HCT116 (cell line): ENCODE results near the gene SAT1. TPM values are rescaled to one million over a fixed set of nuclear protein-coding genes. Genes with fewer than 3 reads are reported as not detected.

ENCODE experiments used
- ATAC-seq: fragments of 200-7000 bp; cut with Tn5 transposase; 2 replicates; pipeline ENCODE4 v1.9.1; 2020; ENCODE audit warnings: mild to moderate bottlenecking, moderate library complexity
- BruUV-seq: library from RNA; stranded (reverse); fragments of 400-500 nt; replicated peaks from 2 replicates; lab custom pipeline; 2021; lab: Mats Ljungman, UMichigan
- CTCF ChIA-PET: fragments of 300-600 bp; sonication (Branson Sonifier 250); formaldehyde crosslinking; loops from one replicate; lab custom pipeline; 2021; ENCODE audit warnings: antibody characterized with exemption; lab: Charles Lee
- POLR2A ChIA-PET: fragments of 300-600, 350-600 bp; sonication (Branson Sonifier 250); formaldehyde crosslinking; loops from one replicate; lab custom pipeline; 2021; ENCODE audit warnings: antibody characterized with exemption; lab: Charles Lee
- RAD21 ChIA-PET, 2 experiments: fragments of 300-600 bp; sonication (Branson Sonifier 250); formaldehyde crosslinking; loops; one replicate each; lab custom pipeline; 2023; ENCODE audit warnings: low total read pairs in 2 of 2; ENCODE audit not compliant: uncharacterized antibody in 2 of 2, unreplicated experiment in 2 of 2, low non-redundant PET in 1 of 2; lab: Charles Lee
- DNase-seq: peaks from one replicate; pipeline ENCODE4 v3.0.0-alpha.2; 2010; ENCODE audit warnings: low read depth, low spot score
- H2AFZ ChIP-seq: fragments of 200-600 bp; shearing (Covaris generic), sonication (generic); 2 replicates; pipeline ENCODE4 v1.6.1; 2017; ENCODE audit warnings: low read depth, mixed run types, mixed read lengths, antibody characterized with exemption, low read length; ENCODE audit not compliant: poor library complexity, severe bottlenecking
- H3K27ac ChIP-seq: 2 replicates; pipeline ENCODE4 v1.5.1; 2012; ENCODE audit warnings: low read depth, low read length
- H3K27me3 ChIP-seq: fragments of 200-600 bp; sonication (generic); 2 replicates; pipeline ENCODE4 v1.6.1; 2016; ENCODE audit warnings: mixed run types, low read length, mixed read lengths; ENCODE audit not compliant: insufficient read depth
- H3K36me3 ChIP-seq, 2 experiments: fragments of 200-500 bp in 1 of 2; fragments of 200-600 bp in 1 of 2; sonication (Bioruptor generic) in 1 of 2; sonication (generic) in 1 of 2; 2 replicates each; pipeline versions ENCODE4 v1.5.1 to v1.6.1; 2014 to 2016; ENCODE audit warnings: low read length in 2 of 2, inconsistent platforms in 1 of 2, mixed read lengths in 1 of 2, mixed run types in 1 of 2; ENCODE audit not compliant: insufficient read depth in 2 of 2, control insufficient read depth in 1 of 2
- H3K4me1 ChIP-seq, 2 experiments: fragments of 200-600 bp in 1 of 2; sonication (generic) in 1 of 2; 2 replicates each; pipeline versions ENCODE4 v1.5.1 to v1.6.1; 2012 to 2017; ENCODE audit warnings: low read length in 2 of 2, inconsistent platforms in 1 of 2, mild to moderate bottlenecking in 1 of 2, mixed read lengths in 1 of 2, mixed run types in 1 of 2, moderate library complexity in 1 of 2; ENCODE audit not compliant: insufficient read depth in 2 of 2, control insufficient read depth in 1 of 2
- H3K4me2 ChIP-seq: fragments of 200-600 bp; sonication (generic); 2 replicates; pipeline ENCODE4 v1.6.1; 2017; ENCODE audit warnings: mixed run types, low read length, mixed read lengths
- H3K4me3 ChIP-seq, 2 experiments: fragments of 200-600 bp in 1 of 2; sonication (generic) in 1 of 2; replicated peaks in 1 of 2; 2 replicates each; pipeline ENCODE4 v1.5.1; 2011 to 2016; ENCODE audit warnings: low read length in 2 of 2, control low read depth in 1 of 2, low read depth in 1 of 2, mild to moderate bottlenecking in 1 of 2, mixed read lengths in 1 of 2, mixed run types in 1 of 2
- H3K79me2 ChIP-seq: fragments of 200-600 bp; sonication (generic); 2 replicates; pipeline ENCODE4 v1.6.1; 2017; ENCODE audit warnings: mild to moderate bottlenecking, mixed run types, low read length, moderate library complexity, mixed read lengths; ENCODE audit not compliant: insufficient read depth
- H3K9ac ChIP-seq: fragments of 200-600 bp; sonication (generic); 2 replicates; pipeline ENCODE4 v1.6.1; 2016; ENCODE audit warnings: low read length, mixed read lengths
- H3K9me2 ChIP-seq: fragments of 200-600 bp; sonication (generic), shearing (Covaris generic); 2 replicates; pipeline ENCODE4 v1.6.1; 2017; ENCODE audit warnings: mixed run types, mild to moderate bottlenecking, moderate library complexity; ENCODE audit not compliant: insufficient read depth
- H3K9me3 ChIP-seq, 2 experiments: fragments of 200-500 bp in 1 of 2; fragments of 200-600 bp in 1 of 2; sonication (Bioruptor generic) in 1 of 2; sonication (generic) in 1 of 2; 2 replicates each; pipeline ENCODE4 v1.6.1; 2014 to 2017; ENCODE audit warnings: low read length in 2 of 2, mixed read lengths in 2 of 2, inconsistent platforms in 1 of 2, low read depth in 1 of 2, mild to moderate bottlenecking in 1 of 2, mixed run types in 1 of 2, moderate library complexity in 1 of 2; ENCODE audit not compliant: control insufficient read depth in 1 of 2, insufficient read depth in 1 of 2
- H4K20me1 ChIP-seq: fragments of 200-600 bp; sonication (generic), shearing (Covaris generic); 2 replicates; pipeline ENCODE4 v1.6.1; 2017; ENCODE audit warnings: mixed run types, mild to moderate bottlenecking, moderate library complexity; ENCODE audit not compliant: insufficient read depth
- ATF3 ChIP-seq: IDR thresholded peaks from 2 replicates; pipeline ENCODE4 v1.6.1; 2012
- CBX3 ChIP-seq: IDR thresholded peaks from 2 replicates; pipeline ENCODE4 v1.6.1; 2012; ENCODE audit warnings: low read depth
- CTCF ChIP-seq, 3 experiments: fragments of 200-600 bp in 1 of 3; sonication (generic) in 1 of 3; IDR thresholded peaks in 2 of 3; conservative IDR thresholded peaks in 1 of 3; 2 replicates each; pipeline ENCODE4 v1.5.1; 2012 to 2017; ENCODE audit warnings: low read depth in 2 of 3, low read length in 2 of 3, antibody characterized with exemption in 1 of 3, borderline replicate concordance in 1 of 3, control low read depth in 1 of 3, mild to moderate bottlenecking in 1 of 3, mixed read lengths in 1 of 3, mixed run types in 1 of 3, moderate library complexity in 1 of 3; ENCODE audit not compliant: insufficient read depth in 1 of 3
- EGR1 ChIP-seq: IDR thresholded peaks from 2 replicates; pipeline ENCODE4 v1.6.1; 2012; ENCODE audit warnings: low read depth
- ELF1 ChIP-seq: IDR thresholded peaks from 2 replicates; pipeline ENCODE4 v1.6.1; 2012; ENCODE audit warnings: low read depth, borderline replicate concordance
- EZH2 ChIP-seq: fragments of 200-600 bp; sonication (generic); IDR thresholded peaks from 2 replicates; pipeline ENCODE4 v1.6.1; 2017; ENCODE audit warnings: antibody characterized with exemption, mixed run types
- EZH2phosphoT487 ChIP-seq: fragments of 200-600 bp; IDR thresholded peaks from 2 replicates; pipeline ENCODE4 v1.6.1; 2018; ENCODE audit warnings: antibody characterized with exemption, borderline replicate concordance
- FOSL1 ChIP-seq: IDR thresholded peaks from 2 replicates; pipeline ENCODE4 v1.6.1; 2012; ENCODE audit warnings: low read depth
- JUND ChIP-seq: IDR thresholded peaks from 2 replicates; pipeline ENCODE4 v1.6.1; 2012
- MAX ChIP-seq: IDR thresholded peaks from 2 replicates; pipeline ENCODE4 v1.6.1; 2012
- RAD21 ChIP-seq: IDR thresholded peaks from 2 replicates; pipeline ENCODE4 v1.6.1; 2012; ENCODE audit warnings: low read depth, mild to moderate bottlenecking
- REST ChIP-seq: IDR thresholded peaks from 2 replicates; pipeline ENCODE4 v1.6.1; 2012; ENCODE audit warnings: low read depth
- SP1 ChIP-seq: IDR thresholded peaks from 2 replicates; pipeline ENCODE4 v1.6.1; 2012; ENCODE audit warnings: low read depth
- SRF ChIP-seq: IDR thresholded peaks from 2 replicates; pipeline ENCODE4 v1.6.1; 2012; ENCODE audit warnings: low read depth
- TCF7L2 ChIP-seq: IDR thresholded peaks from 2 replicates; pipeline ENCODE4 v1.7.0; 2011; ENCODE audit warnings: borderline replicate concordance, inconsistent platforms; ENCODE audit not compliant: insufficient read depth, insufficient read length; ENCODE audit errors: extremely low read depth
- YY1 ChIP-seq: IDR thresholded peaks from 2 replicates; pipeline ENCODE4 v1.6.1; 2011; ENCODE audit warnings: low read length, low read depth, moderate library complexity, mild to moderate bottlenecking; ENCODE audit not compliant: insufficient replicate concordance; ENCODE audit errors: extremely low read depth
- ZBTB33 ChIP-seq: IDR thresholded peaks from 2 replicates; pipeline ENCODE4 v1.6.1; 2011; ENCODE audit warnings: mild to moderate bottlenecking, low read length, moderate library complexity; ENCODE audit not compliant: insufficient replicate concordance; ENCODE audit errors: extremely low read depth
- ZFX ChIP-seq: fragments of 450-650 bp; IDR thresholded peaks from 2 replicates; pipeline ENCODE4 v1.6.1; 2017
- intact Hi-C: fragments of 100-400 bp; cut with micrococcal nuclease; formaldehyde crosslinking; loops from 2 replicates; pipeline ENCODE4 v1.10.0; 2022
- total RNA-seq: library from RNA; stranded (reverse); gene quantifications from one replicate; pipeline ENCODE4 v1.2.1, GENCODE V29; 2021; ENCODE audit not compliant: unreplicated experiment

The SAT1 gene
- total RNA-seq, 1 experiment from 2014 or later, result 821 TPM

GRCh38 chrX:23813808-23814207, 30.8 kb downstream of the SAT1 start:
- H3K4me1 ChIP-seq, result peaks cover 9 to 17% of the 10 kb centered on the region in 2 experiments; a peak in 3 of 4 replicates
- CTCF ChIA-PET, result interaction anchor here (1.3 kb wide), 1 partner anchor 88 kb away, joined by 5 read pairs; no protein-coding TSS in a partner anchor
- BruUV-seq, result no TSS peak

More at GRCh38 chrX:23813808-23814207, 30.8 kb downstream of the SAT1 start:
- no peaks in the 10 kb centered on the region for H4K20me1 ChIP-seq
- no peak overlapping the region for H3K27ac ChIP-seq
- intact Hi-C loops, result no loop called here
- POLR2A ChIA-PET, result no interaction called here
- TF ChIP-seq MAX, result no peak
- TF ChIP-seq SP1, result no peak
- TF ChIP-seq ELF1, result no peak
- no peak for TF ChIP-seq EZH2
- TF ChIP-seq ZFX, result no peak
- no peak for TF ChIP-seq ATF3
- TF ChIP-seq RAD21, result no peak
- no peak for TF ChIP-seq REST
- no peak for TF ChIP-seq CTCF (IDR thresholded peaks at IDR 0.05 in 2 of 3, conservative IDR thresholded peaks at IDR 0.05 in 1 of 3; ENCODE audit: borderline replicate concordance in 1 of 3, insufficient read depth in 1 of 3, low read depth in 2 of 3, low read length in 2 of 3)
- no peak for TF ChIP-seq JUND
- TF ChIP-seq EGR1, result no peak
- TF ChIP-seq YY1, result no peak
- no peak for TF ChIP-seq EZH2phosphoT487
- TF ChIP-seq ZBTB33, result no peak
- TF ChIP-seq FOSL1, result no peak
- TF ChIP-seq TCF7L2, result no peak
- TF ChIP-seq CBX3, result no peak
- TF ChIP-seq SRF, result no peak
- TF ChIP-seq, all 23 proteins: peak for 0
- Histone ChIP-seq H2AFZ (no peak overlapping the region), H3K79me2 (no peaks in the 10 kb centered on the region), H3K4me2 (no peak overlapping the region), H3K9me2 (no peaks in the 10 kb centered on the region), H3K36me3 (no peaks in the 10 kb centered on the region), H3K4me3 (no peak overlapping the region), H3K9me3 (no peaks in the 10 kb centered on the region), H3K9ac (no peak overlapping the region), H3K27me3 (no peaks in the 10 kb centered on the region)
- no peak for DNase-seq
- RAD21 ChIA-PET, result no interaction called here
- ATAC-seq, result no peak
